GM19397 (cell line): ENCODE results near the gene GAREM1.
"Not testable (repeated sequence)": the region's sequence is repeated elsewhere in the genome, so short reads cannot be mapped to it uniquely, and the experiment has no call there.

ENCODE experiments used
- ATAC-seq: cut with Tn5 transposase; IDR thresholded peaks from one replicate; pipeline ENCODE4 v1.9.1; 2021; ENCODE audit warnings: mild to moderate bottlenecking, moderate library complexity; ENCODE audit not compliant: unreplicated experiment

The GAREM1 gene

GRCh38 chr18:32470714-32471633 is at the start of gene GAREM1:
Gene GAREM1 (minus strand): TSS chr18:32470882. CDS start chr18:32470428, 454 bp downstream.
- ATAC-seq: peak; percentile 98

GRCh38 chr18:32511147-32511546 is 40.5 kb upstream of the GAREM1 start:
- no peak for ATAC-seq

- ATAC-seq: no peak
These were observed 38.4 kb upstream of the GAREM1 start for GRCh38 chr18:32509111-32509510.

- no peak for ATAC-seq
These were observed 36.4 kb upstream of the GAREM1 start for GRCh38 chr18:32507093-32507492.

GRCh38 chr18:32502014-32502413 is 31.3 kb upstream of the GAREM1 start:
- ATAC-seq: no peak

- not testable (repeated sequence) for ATAC-seq
These were observed 30.6 kb upstream of the GAREM1 start for GRCh38 chr18:32501242-32501641.

GRCh38 chr18:32483002-32483401 is 12.3 kb upstream of the GAREM1 start:
- no peak for ATAC-seq

- ATAC-seq: no peak
These were observed 11.4 kb upstream of the GAREM1 start for GRCh38 chr18:32482117-32482516.

GRCh38 chr18:32480581-32480980 is 9.9 kb upstream of the GAREM1 start:
- no peak for ATAC-seq

- no peak for ATAC-seq
These were observed 8.1 kb upstream of the GAREM1 start for GRCh38 chr18:32478807-32479206.

GRCh38 chr18:32478317-32478716 is 7.6 kb upstream of the GAREM1 start:
- ATAC-seq: no peak

- no peak for ATAC-seq
These were observed 5.4 kb upstream of the GAREM1 start for GRCh38 chr18:32476106-32476505.

GRCh38 chr18:32475069-32475468 is 4.4 kb upstream of the GAREM1 start:
- ATAC-seq: not testable (repeated sequence)

- ATAC-seq: no peak
These were observed 2.6 kb upstream of the GAREM1 start for GRCh38 chr18:32473325-32473724.

- no peak for ATAC-seq
These were observed 2.2 kb upstream of the GAREM1 start for GRCh38 chr18:32472841-32473240.

GRCh38 chr18:32470460-32470713 is 295 bp downstream of the GAREM1 start:
- no peak for ATAC-seq

GRCh38 chr18:32469691-32470459 is 807 bp downstream of the GAREM1 start:
- ATAC-seq: no peak

GRCh38 chr18:32469190-32469651 is 1.5 kb downstream of the GAREM1 start:
- no peak for ATAC-seq

- no peak for ATAC-seq
These were observed 2.4 kb downstream of the GAREM1 start for GRCh38 chr18:32468147-32468845.

GRCh38 chr18:32461709-32462272 is 8.9 kb downstream of the GAREM1 start:
- no peak for ATAC-seq

- no peak for ATAC-seq
These were observed 10.4 kb downstream of the GAREM1 start for GRCh38 chr18:32460171-32460731.
